Endothelial cell of umbilical vein (primary cell): ENCODE results near the gene TBC1D8B. TPM values are rescaled to one million over a fixed set of nuclear protein-coding genes. Genes with fewer than 3 reads are reported as not detected.

ENCODE experiments used
- BruUV-seq: library from RNA; stranded (reverse); fragments of 400-500 nt; replicated peaks from 2 replicates; lab custom pipeline; 2021; lab: Mats Ljungman, UMichigan
- CTCF ChIA-PET: fragments of 300-600, 350-600 bp; sonication (Branson Sonifier 250); formaldehyde crosslinking; loops from one replicate; lab custom pipeline; 2021; ENCODE audit warnings: antibody characterized with exemption, inconsistent platforms; lab: Charles Lee
- POLR2A ChIA-PET: fragments of 300-600, 350-600 bp; sonication (Branson Sonifier 250); formaldehyde crosslinking; loops from one replicate; lab custom pipeline; 2021; ENCODE audit warnings: antibody characterized with exemption, inconsistent platforms; lab: Charles Lee
- DNase-seq: peaks from one replicate; pipeline ENCODE4 v3.0.0-alpha.2; 2011; ENCODE audit warnings: low read depth, low spot score
- FAIRE-seq: peaks from 2 replicates; lab custom pipeline; 2011; peaks lifted over from hg19 to GRCh38; lab: Jason Lieb, UNC
- H2AFZ ChIP-seq: 2 replicates; pipeline ENCODE4 v1.6.0; 2012; ENCODE audit warnings: low read depth, low read length, control low read depth, inconsistent platforms
- H3K27ac ChIP-seq: 2 replicates; pipeline ENCODE4 v1.5.1; 2011; ENCODE audit warnings: low read depth, mild to moderate bottlenecking, control low read depth, low read length, moderate library complexity; ENCODE audit not compliant: insufficient read depth
- H3K27me3 ChIP-seq, 2 experiments: 2 replicates each; pipeline versions ENCODE4 v1.6.0 to v1.6.1; 2011; ENCODE audit warnings: low read length in 2 of 2, mixed read lengths in 1 of 2; ENCODE audit not compliant: control insufficient read depth in 2 of 2, insufficient read depth in 2 of 2
- H3K36me3 ChIP-seq, 2 experiments: 2 replicates in 1 of 2; 3 replicates in 1 of 2; pipeline ENCODE4 v1.5.1; 2011; ENCODE audit warnings: low read length in 2 of 2, mild to moderate bottlenecking in 1 of 2, moderate library complexity in 1 of 2; ENCODE audit not compliant: control insufficient read depth in 2 of 2, insufficient read depth in 2 of 2; ENCODE audit errors: extremely low read depth in 1 of 2
- H3K4me1 ChIP-seq: 3 replicates; pipeline ENCODE4 v1.5.1; 2011; ENCODE audit warnings: mild to moderate bottlenecking, low read length; ENCODE audit not compliant: control insufficient read depth, insufficient read depth; ENCODE audit errors: extremely low read depth
- H3K4me2 ChIP-seq: 2 replicates; pipeline ENCODE4 v1.6.1; 2011; ENCODE audit warnings: low read length, control low read depth, mixed read lengths; ENCODE audit not compliant: insufficient read depth
- H3K4me3 ChIP-seq, 3 experiments: fragments of 200-600 bp in 1 of 3; sonication (generic), shearing (Covaris generic) in 1 of 3; replicated peaks in 1 of 3; 2 replicates each; pipeline ENCODE4 v1.5.1; 2011 to 2016; ENCODE audit warnings: control low read depth in 3 of 3, low read length in 3 of 3, mild to moderate bottlenecking in 2 of 3, inconsistent platforms in 1 of 3, low read depth in 1 of 3, moderate library complexity in 1 of 3; ENCODE audit not compliant: insufficient read depth in 1 of 3
- H3K79me2 ChIP-seq: 2 replicates; pipeline ENCODE4 v1.6.0; 2012; ENCODE audit warnings: low read length, inconsistent platforms; ENCODE audit not compliant: control insufficient read depth, insufficient read depth
- H3K9ac ChIP-seq: replicated peaks from 2 replicates; pipeline ENCODE3; 2011; ENCODE audit warnings: low read length, control low read depth; ENCODE audit not compliant: insufficient read depth; ENCODE audit errors: extremely low read depth
- H3K9me1 ChIP-seq: replicated peaks from 3 replicates; pipeline ENCODE4 v1.6.0; 2011; ENCODE audit warnings: mild to moderate bottlenecking, low read length; ENCODE audit not compliant: control insufficient read depth, insufficient read depth; ENCODE audit errors: extremely low read depth
- H3K9me3 ChIP-seq: replicated peaks from 2 replicates; pipeline ENCODE4 v1.5.1; 2012; ENCODE audit warnings: low read length, inconsistent platforms; ENCODE audit not compliant: control insufficient read depth, insufficient read depth
- H4K20me1 ChIP-seq: replicated peaks from 2 replicates; pipeline ENCODE3; 2011; ENCODE audit warnings: mild to moderate bottlenecking, low read length; ENCODE audit not compliant: control insufficient read depth, insufficient read depth; ENCODE audit errors: extremely low read depth
- EZH2 ChIP-seq: IDR thresholded peaks from 2 replicates; pipeline ENCODE4 v1.6.1; 2012; ENCODE audit warnings: borderline replicate concordance, low read depth, mild to moderate bottlenecking, moderate library complexity, low read length, inconsistent platforms; ENCODE audit not compliant: severe bottlenecking
- FOS ChIP-seq: IDR thresholded peaks from 2 replicates; pipeline ENCODE4 v1.6.1; 2011; ENCODE audit warnings: mild to moderate bottlenecking, low read length, moderate library complexity, borderline replicate concordance; ENCODE audit not compliant: insufficient read depth
- GATA2 ChIP-seq: IDR thresholded peaks from 2 replicates; pipeline ENCODE4 v1.7.0; 2011; ENCODE audit warnings: low read depth, mild to moderate bottlenecking, moderate library complexity, mixed read lengths, low read length; ENCODE audit not compliant: insufficient read length, insufficient read depth
- JUN ChIP-seq: IDR thresholded peaks from 2 replicates; pipeline ENCODE4 v1.6.1; 2011; ENCODE audit warnings: borderline replicate concordance, low read depth; ENCODE audit not compliant: insufficient read length, insufficient read depth
- MYC ChIP-seq: IDR thresholded peaks from one replicate; pipeline ENCODE4 v1.6.1; 2011; ENCODE audit warnings: mild to moderate bottlenecking, low read depth, low read length
- POLR2A ChIP-seq: IDR thresholded peaks from 2 replicates; pipeline ENCODE4 v1.6.1; 2012; ENCODE audit warnings: low read depth, mild to moderate bottlenecking, control low read depth, low read length
- POLR2AphosphoS5 ChIP-seq: IDR thresholded peaks from 2 replicates; pipeline ENCODE4 v1.6.1; 2012; ENCODE audit warnings: low read depth, mild to moderate bottlenecking, control low read depth, low read length, moderate library complexity; ENCODE audit not compliant: insufficient read depth
- dilution Hi-C: fragments of 300-500 bp; cut with MboI; formaldehyde crosslinking; loops from one replicate; pipeline ENCODE4 v1.15.0; 2019; ENCODE audit warnings: low sequenced_read_pairs; ENCODE audit not compliant: extremely low pct_ligation_motif_present
- intact Hi-C: fragments of 100-400 bp; cut with micrococcal nuclease; formaldehyde crosslinking; loops from one replicate; pipeline ENCODE4 v1.10.0; 2022
- polyA plus RNA-seq, 4 experiments: library from polyadenylated mRNA; depleted of rRNA in 3 of 4; stranded (reverse) in 3 of 4; unstranded in 1 of 4; fragments of >200 nt; gene quantifications; 2 replicates each; pipeline versions ENCODE4 v1.2.1 to v1.2.3, GENCODE V29; 2011 to 2012; ENCODE audit warnings: missing spikeins in 1 of 4
- total RNA-seq: library from RNA; stranded (reverse); gene quantifications from 2 replicates; pipeline ENCODE4 v1.2.3, GENCODE V29; 2021
- TF ChIP-seq, protein P1 (sequence below): IDR thresholded peaks from 2 replicates; pipeline ENCODE4 v1.6.1; 2011; ENCODE audit not compliant: insufficient read depth, insufficient read length

TBC1D8B gene
- total and polyA plus RNA-seq, 2 donors (not counting 3 experiments of a cell fraction or from before 2014, with no cell fraction given) = 1.4 to 3.9 TPM

DNA sequence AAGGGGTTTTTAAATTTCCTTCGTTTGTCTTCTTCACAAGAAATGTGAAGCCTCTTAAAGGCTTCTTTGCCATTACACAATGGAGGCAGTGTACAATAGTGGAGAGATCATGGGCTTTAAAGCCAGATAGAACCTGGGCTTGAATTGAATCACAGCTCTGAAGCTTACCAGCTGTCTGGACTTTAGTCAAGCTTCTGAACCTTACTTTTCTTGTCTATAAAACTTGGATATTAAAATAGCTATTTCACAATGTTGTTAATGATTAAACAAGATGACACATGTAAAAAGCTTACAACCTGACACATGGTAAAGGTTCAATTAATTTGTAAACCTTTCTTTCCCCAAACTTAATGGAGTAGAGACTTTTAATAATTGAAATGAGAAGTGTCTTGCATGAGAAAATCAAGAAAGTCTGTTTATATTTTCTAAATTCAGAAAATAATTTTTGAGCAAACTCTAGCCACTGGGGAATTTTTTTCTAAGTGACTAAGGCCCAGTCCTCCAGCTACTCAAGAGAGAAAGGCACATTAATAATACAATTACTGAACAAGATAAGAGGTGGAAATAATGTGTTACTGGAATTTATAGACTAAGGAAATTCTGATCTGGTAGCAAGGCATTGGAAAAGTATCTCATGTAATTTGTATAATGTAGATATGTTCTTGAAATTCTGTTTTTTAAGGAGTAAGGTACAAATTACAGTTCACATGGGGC lies 21.7 kb upstream of the TBC1D8B start:
- no peaks in the 10 kb centered on the region for H3K4me1 ChIP-seq
- no peaks in the 10 kb centered on the region for H3K27me3 ChIP-seq
- no peaks in the 10 kb centered on the region for H3K36me3 ChIP-seq
- FAIRE-seq (no peak), DNase-seq (no peak)
- H3K9ac ChIP-seq = no peak overlapping the region
- POLR2A ChIA-PET = no interaction called here
- TF ChIP-seq EZH2 = no peak
- TF ChIP-seq POLR2A = no peak
- TF ChIP-seq JUN = no peak
- no peak for TF ChIP-seq GATA2
- H4K20me1 ChIP-seq = no peaks in the 10 kb centered on the region
- H3K27ac ChIP-seq = no peak overlapping the region
- no peaks in the 10 kb centered on the region for H3K9me1 ChIP-seq
- intact Hi-C loops (no loop called here), dilution Hi-C loops (no loop called here)
- H3K79me2 ChIP-seq = no peaks in the 10 kb centered on the region
- no peak overlapping the region for H3K4me2 ChIP-seq
- H3K9me3 ChIP-seq = no peaks in the 10 kb centered on the region
- BruUV-seq = no TSS peak
- no peak overlapping the region for H3K4me3 ChIP-seq
- CTCF ChIA-PET = no interaction called here
- no peak overlapping the region for H2AFZ ChIP-seq

DNA sequence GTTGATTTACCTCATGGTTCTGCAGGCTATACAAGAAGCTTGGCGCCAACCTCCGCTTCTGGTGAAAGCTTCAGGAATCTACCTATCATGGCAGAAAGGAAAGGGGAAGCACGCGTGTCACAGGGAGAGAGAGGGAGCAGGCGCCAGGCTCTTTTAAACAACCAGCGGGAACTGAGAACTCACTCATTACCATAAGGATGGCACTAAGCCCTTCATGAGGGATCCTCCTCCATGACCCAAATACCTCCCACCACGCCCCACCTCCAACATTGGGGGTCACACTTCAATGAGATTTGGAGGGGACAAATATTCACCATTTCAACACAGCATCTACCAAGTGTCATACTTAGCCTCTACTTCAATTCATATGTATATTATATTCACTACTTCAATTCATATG lies 18.8 kb upstream of the TBC1D8B start:
- no peaks in the 10 kb centered on the region for H3K27me3 ChIP-seq
- no TSS peak for BruUV-seq
- POLR2A ChIA-PET = no interaction called here
- H3K4me1 ChIP-seq = no peaks in the 10 kb centered on the region
- intact Hi-C loops (no loop called here), dilution Hi-C loops (no loop called here)
- no peaks in the 10 kb centered on the region for H3K79me2 ChIP-seq
- no peak overlapping the region for H2AFZ ChIP-seq
- no peaks in the 10 kb centered on the region for H4K20me1 ChIP-seq
- no peak overlapping the region for H3K4me3 ChIP-seq
- no peaks in the 10 kb centered on the region for H3K9me3 ChIP-seq
- DNase-seq (no peak), FAIRE-seq (no peak)
- H3K9ac ChIP-seq = no peak overlapping the region
- CTCF ChIA-PET = no interaction called here
- no peak overlapping the region for H3K27ac ChIP-seq
- H3K4me2 ChIP-seq = no peak overlapping the region
- no peaks in the 10 kb centered on the region for H3K36me3 ChIP-seq
- H3K9me1 ChIP-seq = no peaks in the 10 kb centered on the region
- TF ChIP-seq EZH2 (no peak), JUN (no peak), POLR2AphosphoS5 (no peak), FOS (no peak), MYC (no peak)
- TF ChIP-seq, protein P1, sequence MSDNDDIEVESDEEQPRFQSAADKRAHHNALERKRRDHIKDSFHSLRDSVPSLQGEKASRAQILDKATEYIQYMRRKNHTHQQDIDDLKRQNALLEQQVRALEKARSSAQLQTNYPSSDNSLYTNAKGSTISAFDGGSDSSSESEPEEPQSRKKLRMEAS = no peak
